ENCODE measurements around the gene GINS2. TPM values are rescaled to one million over a fixed set of nuclear protein-coding genes. Genes with fewer than 3 reads are reported as not detected.

The GINS2 gene
- total RNA-seq = 1.5 and 11.1 TPM in 2 replicates

DNA sequence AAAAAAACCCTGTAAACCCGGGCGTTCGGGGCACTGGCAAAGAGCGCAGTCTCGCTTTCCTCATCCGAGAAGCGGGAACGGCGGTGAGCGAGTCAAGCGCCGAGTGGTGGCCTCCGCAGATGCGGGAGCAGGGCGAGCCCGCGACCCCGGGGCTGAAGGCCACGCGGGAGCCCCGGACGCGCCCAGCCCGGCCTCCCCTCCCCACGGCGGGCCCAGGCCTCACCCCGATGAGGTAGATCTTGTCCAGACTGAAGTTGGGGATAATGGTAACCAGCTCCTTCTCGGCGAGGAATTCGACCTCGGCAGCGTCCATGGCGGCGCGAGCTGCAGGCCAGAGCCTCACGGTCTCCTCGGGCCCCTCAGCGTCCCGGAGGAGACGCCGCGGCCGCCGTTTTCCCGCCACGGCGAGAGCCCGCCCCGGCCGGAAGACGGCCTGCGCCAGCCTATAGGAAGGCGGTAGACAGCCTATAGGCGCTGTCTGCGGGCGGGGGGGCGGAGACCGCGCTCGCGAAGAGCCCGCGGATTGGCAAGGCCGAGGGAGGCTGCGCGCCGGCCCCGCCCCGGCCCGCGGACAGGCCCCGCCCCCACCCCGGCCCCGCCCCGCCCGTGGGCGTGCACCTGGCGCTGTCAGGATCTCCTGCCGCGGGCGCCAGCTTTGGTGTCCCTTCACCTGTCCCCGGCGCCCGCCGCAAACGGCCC is at the start of gene GINS2:
Gene GINS2, minus strand, starts transcription at position 369 of the 699 bp plus-strand sequence. Its CDS starts 56 bp downstream, at position 313.

Other genes starting within 250 kb of the GINS2 start
- 29.4 and 65.5 TPM in 2 replicates for gene GSE1, start 75.6 kb downstream of the GINS2 start, total RNA-seq
- 5.7 and 7.3 TPM in 2 replicates for gene C16orf74, start 62.1 kb upstream of the GINS2 start, total RNA-seq
- 24.7 and 35.9 TPM in 2 replicates for gene EMC8, start 110.6 kb upstream of the GINS2 start, total RNA-seq
- gene COX4I1, start 110.7 kb upstream of the GINS2 start, total RNA-seq = 399 and 413 TPM in 2 replicates
- not detected in 2 replicates for gene IRF8, start 210.2 kb upstream of the GINS2 start, total RNA-seq

All from smooth muscle cell of trachea (primary cell).